Cardiac muscle cell (in vitro differentiated cells and primary cell): Measurements from ENCODE around the gene UNC93A. TPM values are rescaled to one million over a fixed set of nuclear protein-coding genes. Genes with fewer than 3 reads are reported as not detected.

Experiments
- DNase-seq, 2 donors: peaks; one replicate each; pipeline versions ENCODE4 v3.0.0 to v3.0.0-alpha.2; 2010 to 2017; ENCODE audit warnings: low read depth in 1 of 2, low spot score in 1 of 2
- H3K27ac ChIP-seq: fragments of 200-600 bp; sonication (generic); 2 replicates; pipeline ENCODE4 v1.5.1; 2016
- H3K27me3 ChIP-seq: fragments of 200-600 bp; sonication (generic); 2 replicates; pipeline ENCODE4 v1.6.0; 2016; ENCODE audit warnings: control low read depth
- H3K36me3 ChIP-seq: fragments of 200-600 bp; sonication (generic); 2 replicates; pipeline ENCODE4 v1.5.1; 2016; ENCODE audit warnings: control low read depth
- H3K4me1 ChIP-seq: fragments of 200-600 bp; sonication (generic); 2 replicates; pipeline ENCODE4 v1.8.1; 2017; ENCODE audit warnings: low read depth, mild to moderate bottlenecking, mixed run types
- H3K4me3 ChIP-seq: fragments of 200-600 bp; sonication (generic); 2 replicates; pipeline ENCODE4 v1.5.1; 2016; ENCODE audit warnings: mild to moderate bottlenecking
- H3K9me3 ChIP-seq: fragments of 200-600 bp; sonication (generic); 2 replicates; pipeline ENCODE4 v1.5.1; 2017; ENCODE audit warnings: low read depth, mild to moderate bottlenecking, control low read depth
- polyA plus RNA-seq: library from polyadenylated mRNA; unstranded; fragments of >200 nt; fragmentation: Nextera tagmentation; extraction: Ambion mirVana; gene quantifications from 2 replicates; pipeline ENCODE4 v1.2.1, GENCODE V29; 2016
- total RNA-seq: library from RNA; depleted of rRNA; stranded (reverse); fragments of >200 nt; gene quantifications from 2 replicates; pipeline ENCODE4 v1.2.3, GENCODE V29; 2016
- TF ChIP-seq, protein P1 (sequence below): IDR thresholded peaks from 2 replicates; pipeline ENCODE4 v1.5.1; 2012; ENCODE audit warnings: low read depth, mild to moderate bottlenecking, low read length

UNC93A gene
- total and polyA plus RNA-seq, 2 experiments from 2014 or later, result not detected

DNA sequence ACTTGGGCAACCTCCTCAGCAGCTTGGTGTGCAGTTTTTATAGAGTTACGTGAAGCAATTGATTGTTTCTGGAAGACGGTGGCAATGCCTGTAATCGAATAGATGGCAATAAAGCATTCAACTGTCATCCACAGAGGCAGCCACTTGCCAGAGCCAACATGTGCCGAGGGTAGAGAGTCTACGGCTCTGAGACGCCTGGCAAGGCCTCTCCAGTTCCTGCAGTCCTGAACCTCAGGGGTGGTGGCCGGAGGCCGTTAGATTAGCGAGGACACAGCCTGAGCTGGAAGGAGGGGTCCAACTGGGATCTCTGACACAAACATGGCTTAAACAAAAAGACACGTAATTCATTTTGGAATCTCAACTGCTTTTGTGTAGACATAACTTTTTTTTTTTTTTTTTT lies 33.0 kb downstream of the UNC93A start:
- Histone ChIP-seq H3K27me3 (no peaks in the 10 kb centered on the region), H3K9me3 (no peaks in the 10 kb centered on the region), H3K4me3 (no peak overlapping the region), H3K36me3 (no peaks in the 10 kb centered on the region), H3K4me1 (no peaks in the 10 kb centered on the region), H3K27ac (no peak overlapping the region)
- no peak for DNase-seq
- TF ChIP-seq, protein P1, sequence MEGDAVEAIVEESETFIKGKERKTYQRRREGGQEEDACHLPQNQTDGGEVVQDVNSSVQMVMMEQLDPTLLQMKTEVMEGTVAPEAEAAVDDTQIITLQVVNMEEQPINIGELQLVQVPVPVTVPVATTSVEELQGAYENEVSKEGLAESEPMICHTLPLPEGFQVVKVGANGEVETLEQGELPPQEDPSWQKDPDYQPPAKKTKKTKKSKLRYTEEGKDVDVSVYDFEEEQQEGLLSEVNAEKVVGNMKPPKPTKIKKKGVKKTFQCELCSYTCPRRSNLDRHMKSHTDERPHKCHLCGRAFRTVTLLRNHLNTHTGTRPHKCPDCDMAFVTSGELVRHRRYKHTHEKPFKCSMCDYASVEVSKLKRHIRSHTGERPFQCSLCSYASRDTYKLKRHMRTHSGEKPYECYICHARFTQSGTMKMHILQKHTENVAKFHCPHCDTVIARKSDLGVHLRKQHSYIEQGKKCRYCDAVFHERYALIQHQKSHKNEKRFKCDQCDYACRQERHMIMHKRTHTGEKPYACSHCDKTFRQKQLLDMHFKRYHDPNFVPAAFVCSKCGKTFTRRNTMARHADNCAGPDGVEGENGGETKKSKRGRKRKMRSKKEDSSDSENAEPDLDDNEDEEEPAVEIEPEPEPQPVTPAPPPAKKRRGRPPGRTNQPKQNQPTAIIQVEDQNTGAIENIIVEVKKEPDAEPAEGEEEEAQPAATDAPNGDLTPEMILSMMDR, result no peak

DNA sequence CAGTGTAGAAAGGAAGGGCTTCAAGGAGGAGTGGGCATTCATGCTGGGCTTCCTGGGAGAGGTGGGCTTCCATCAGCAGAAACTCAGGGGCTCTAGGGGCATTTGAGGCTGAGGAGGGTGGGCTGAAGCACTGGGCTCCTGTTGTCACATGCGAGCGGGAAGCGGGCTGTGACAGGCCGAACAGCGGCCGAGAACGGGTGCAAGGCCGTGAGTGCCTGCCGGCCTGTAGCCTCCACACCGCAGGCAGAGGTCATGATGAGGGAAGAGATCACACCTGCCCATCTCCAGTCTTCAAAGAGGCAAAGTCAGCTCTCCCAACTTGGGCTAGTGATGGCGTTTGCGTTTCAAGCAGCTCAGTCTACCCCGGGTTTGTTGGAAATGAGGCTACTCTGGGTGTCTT lies 34.7 kb downstream of the UNC93A start:
- Histone ChIP-seq H3K36me3 (no peaks in the 10 kb centered on the region), H3K4me3 (no peak overlapping the region), H3K27ac (no peak overlapping the region), H3K9me3 (no peaks in the 10 kb centered on the region), H3K27me3 (no peaks in the 10 kb centered on the region), H3K4me1 (no peaks in the 10 kb centered on the region)
- TF ChIP-seq, protein P1, result no peak
- DNase-seq, result no peak

DNA sequence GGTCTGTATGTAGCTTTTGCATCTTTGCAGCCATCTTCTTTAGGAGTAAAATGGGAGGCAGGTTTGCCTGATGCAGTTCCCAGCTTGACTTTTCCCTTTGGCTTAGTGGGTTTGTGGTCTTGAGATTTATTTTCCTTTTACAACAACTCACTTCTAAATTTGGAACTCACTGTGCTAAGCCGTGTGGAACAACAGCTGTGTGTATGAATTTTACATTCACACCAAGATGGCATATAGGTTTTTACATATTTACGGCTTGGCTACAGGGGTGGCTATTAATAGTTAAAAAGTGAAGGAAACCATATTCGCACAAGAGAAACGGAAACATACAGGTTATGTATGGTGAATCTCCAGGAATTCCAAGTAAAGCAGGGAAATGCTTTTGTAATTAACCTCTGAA lies 36.3 kb downstream of the UNC93A start:
- Histone ChIP-seq H3K27ac (no peak overlapping the region), H3K9me3 (no peaks in the 10 kb centered on the region), H3K4me1 (no peaks in the 10 kb centered on the region), H3K36me3 (no peaks in the 10 kb centered on the region), H3K27me3 (no peaks in the 10 kb centered on the region), H3K4me3 (no peak overlapping the region)
- TF ChIP-seq, protein P1, result no peak
- DNase-seq, result no peak

DNA sequence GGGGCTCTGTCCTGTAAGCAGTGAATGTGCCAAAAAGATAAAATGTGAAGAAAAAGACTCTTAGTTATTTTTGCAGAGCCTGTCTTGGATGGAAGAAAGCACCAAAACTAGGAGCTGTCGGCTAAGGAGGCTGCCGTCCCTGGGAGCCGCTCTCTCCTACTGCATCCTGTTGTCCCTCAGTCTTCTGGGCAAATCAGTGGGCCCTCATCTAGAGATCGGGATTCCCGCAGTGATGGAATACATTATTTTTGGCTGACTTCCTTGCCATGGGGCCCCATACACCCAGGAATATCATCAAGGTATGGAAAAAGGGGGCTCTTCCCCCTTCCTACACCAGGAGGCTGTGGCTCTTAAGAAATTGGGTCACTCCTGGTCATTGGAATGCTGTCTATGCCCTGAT lies 37.0 kb downstream of the UNC93A start:
- Histone ChIP-seq H3K4me1 (no peaks in the 10 kb centered on the region), H3K27me3 (no peaks in the 10 kb centered on the region), H3K36me3 (no peaks in the 10 kb centered on the region), H3K27ac (no peak overlapping the region), H3K4me3 (no peak overlapping the region), H3K9me3 (no peaks in the 10 kb centered on the region)
- no peak for DNase-seq
- TF ChIP-seq, protein P1, result no peak

DNA sequence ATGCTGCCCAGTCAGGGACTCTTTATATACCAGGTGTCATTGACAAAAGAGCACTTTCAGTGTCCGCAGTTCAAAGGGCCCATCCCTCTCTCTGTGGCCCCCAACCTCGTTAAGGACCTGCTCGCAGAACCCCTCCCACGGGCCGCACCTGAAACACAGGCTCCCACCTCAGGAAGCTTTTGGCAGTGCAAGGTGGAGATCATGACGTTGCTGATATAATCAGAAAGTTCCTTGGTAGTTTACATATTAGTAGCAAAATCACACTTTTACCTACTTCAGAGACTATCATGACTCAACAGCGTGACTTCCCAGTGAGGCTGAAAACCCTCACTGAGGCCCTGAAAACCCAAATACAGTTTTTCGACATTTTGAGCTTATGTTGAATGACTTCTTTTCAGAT lies 37.9 kb downstream of the UNC93A start:
- TF ChIP-seq, protein P1, result no peak
- no peak for DNase-seq
- Histone ChIP-seq H3K36me3 (no peaks in the 10 kb centered on the region), H3K9me3 (no peaks in the 10 kb centered on the region), H3K27ac (no peak overlapping the region), H3K4me3 (no peak overlapping the region), H3K4me1 (no peaks in the 10 kb centered on the region), H3K27me3 (no peaks in the 10 kb centered on the region)

DNA sequence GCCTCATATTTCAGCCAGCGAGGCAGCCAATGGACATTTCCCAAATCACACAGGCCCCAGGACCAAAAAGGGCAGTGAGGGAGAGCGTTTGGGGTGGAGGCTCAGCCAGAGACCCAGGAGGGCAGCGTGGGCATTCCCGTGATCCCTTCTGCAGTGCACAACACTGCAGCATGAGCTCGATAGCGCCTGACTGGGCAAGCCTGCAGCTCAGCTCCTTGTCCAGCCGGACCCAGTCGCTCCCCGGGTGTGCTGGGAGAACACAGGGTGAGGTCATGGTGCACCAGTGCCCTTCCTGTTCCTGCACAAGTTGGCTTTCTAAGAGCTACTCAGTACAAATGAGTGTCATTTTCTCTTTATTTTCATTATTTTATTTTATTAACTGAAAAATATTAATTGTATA lies 39.6 kb downstream of the UNC93A start:
- no peaks in the 10 kb centered on the region for H3K9me3 ChIP-seq
- no peak overlapping the region for H3K27ac ChIP-seq
- no peaks in the 10 kb centered on the region for H3K27me3 ChIP-seq
- DNase-seq, result no peak
- no peaks in the 10 kb centered on the region for H3K36me3 ChIP-seq
- no peak overlapping the region for H3K4me3 ChIP-seq
- TF ChIP-seq, protein P1, result no peak
- no peaks in the 10 kb centered on the region for H3K4me1 ChIP-seq
